Measurements from ENCODE around the gene PYGL.

PYGL gene

GRCh38 chr14:50856660-50857059 lies 87.6 kb downstream of the PYGL start:
- no peak overlapping the region for H3K4me3 ChIP-seq (replicated peaks; ENCODE audit: insufficient read depth, low read length)
- DNase-seq (ENCODE audit: low read depth in 1 of 2, low spot score in 1 of 2) = no peak
- H3K27me3 ChIP-seq (ENCODE audit: insufficient read depth, poor library complexity, severe bottlenecking) = no peaks in the 10 kb centered on the region
- H3K27ac ChIP-seq (replicated peaks) = no peak overlapping the region
- no peak for TF ChIP-seq POLR2AphosphoS5 (IDR thresholded peaks at IDR 0.05; ENCODE audit: low read depth)
- TF ChIP-seq, protein P1, sequence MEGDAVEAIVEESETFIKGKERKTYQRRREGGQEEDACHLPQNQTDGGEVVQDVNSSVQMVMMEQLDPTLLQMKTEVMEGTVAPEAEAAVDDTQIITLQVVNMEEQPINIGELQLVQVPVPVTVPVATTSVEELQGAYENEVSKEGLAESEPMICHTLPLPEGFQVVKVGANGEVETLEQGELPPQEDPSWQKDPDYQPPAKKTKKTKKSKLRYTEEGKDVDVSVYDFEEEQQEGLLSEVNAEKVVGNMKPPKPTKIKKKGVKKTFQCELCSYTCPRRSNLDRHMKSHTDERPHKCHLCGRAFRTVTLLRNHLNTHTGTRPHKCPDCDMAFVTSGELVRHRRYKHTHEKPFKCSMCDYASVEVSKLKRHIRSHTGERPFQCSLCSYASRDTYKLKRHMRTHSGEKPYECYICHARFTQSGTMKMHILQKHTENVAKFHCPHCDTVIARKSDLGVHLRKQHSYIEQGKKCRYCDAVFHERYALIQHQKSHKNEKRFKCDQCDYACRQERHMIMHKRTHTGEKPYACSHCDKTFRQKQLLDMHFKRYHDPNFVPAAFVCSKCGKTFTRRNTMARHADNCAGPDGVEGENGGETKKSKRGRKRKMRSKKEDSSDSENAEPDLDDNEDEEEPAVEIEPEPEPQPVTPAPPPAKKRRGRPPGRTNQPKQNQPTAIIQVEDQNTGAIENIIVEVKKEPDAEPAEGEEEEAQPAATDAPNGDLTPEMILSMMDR (IDR thresholded peaks at IDR 0.05; ENCODE audit: insufficient read depth, low read length) = no peak
- TF ChIP-seq GABPA (IDR thresholded peaks at IDR 0.05; ENCODE audit: low read depth) = no peak
- no peak for TF ChIP-seq SPI1 (IDR thresholded peaks at IDR 0.05; ENCODE audit: borderline replicate concordance, low read depth)
- no peak for TF ChIP-seq REST (IDR thresholded peaks at IDR 0.05; ENCODE audit: insufficient replicate concordance, low read depth)

- no peak for TF ChIP-seq SPI1 (IDR thresholded peaks at IDR 0.05; ENCODE audit: borderline replicate concordance, low read depth)
- H3K27ac ChIP-seq (replicated peaks) = no peak overlapping the region
- no peak overlapping the region for H3K4me3 ChIP-seq (replicated peaks; ENCODE audit: insufficient read depth, low read length)
- H3K27me3 ChIP-seq (ENCODE audit: insufficient read depth, poor library complexity, severe bottlenecking) = no peaks in the 10 kb centered on the region
- no peak for DNase-seq (ENCODE audit: low read depth in 1 of 2, low spot score in 1 of 2)
These were observed 88.7 kb downstream of the PYGL start for GRCh38 chr14:50855558-50855957.

All from HL-60 (cell line).